HG02970 (cell line): Measurements from ENCODE around the gene ACOT9.
"Not testable (repeated sequence)": the region's sequence is repeated elsewhere in the genome, so short reads cannot be mapped to it uniquely, and the experiment has no call there.

Experiments
- ATAC-seq: cut with Tn5 transposase; IDR thresholded peaks from one replicate; pipeline ENCODE4 v1.9.1; 2021; ENCODE audit warnings: mild to moderate bottlenecking, moderate library complexity, moderate number of reproducible peaks; ENCODE audit not compliant: unreplicated experiment, low FRiP score

The ACOT9 gene

GRCh38 chrX:23705235-23705634 is 37.8 kb downstream of the ACOT9 start:
- no peak for ATAC-seq

GRCh38 chrX:23704673-23705206 is 38.3 kb downstream of the ACOT9 start:
- ATAC-seq, result no peak

- no peak for ATAC-seq
These were observed 43.4 kb downstream of the ACOT9 start for GRCh38 chrX:23699636-23700194.

- no peak for ATAC-seq
These were observed 48.5 kb downstream of the ACOT9 start for GRCh38 chrX:23694606-23695005.

GRCh38 chrX:23692166-23692565 is 50.9 kb downstream of the ACOT9 start:
- no peak for ATAC-seq

- ATAC-seq, result not testable (repeated sequence)
These were observed 66.6 kb downstream of the ACOT9 start for GRCh38 chrX:23676486-23676885.

GRCh38 chrX:23673108-23673507 is 70.0 kb downstream of the ACOT9 start:
- ATAC-seq, result no peak

GRCh38 chrX:23670528-23670927 is 72.5 kb downstream of the ACOT9 start:
- ATAC-seq, result no peak

GRCh38 chrX:23668335-23668734 is 74.7 kb downstream of the ACOT9 start:
- ATAC-seq, result no peak

- ATAC-seq, result peak; percentile 57
These were observed 75.6 kb downstream of the ACOT9 start, which contains the start of gene PRDX4 for GRCh38 chrX:23667239-23668177. TSS of gene PRDX4 (plus strand) at chrX:23667493. CDS start at chrX:23667571, 78 bp downstream.

- no peak for ATAC-seq
These were observed 76.8 kb downstream of the ACOT9 start for GRCh38 chrX:23666282-23666681.

- ATAC-seq, result no peak
These were observed 78.6 kb downstream of the ACOT9 start for GRCh38 chrX:23664496-23664895.

- ATAC-seq, result no peak
These were observed 80.2 kb downstream of the ACOT9 start for GRCh38 chrX:23662853-23663252.

- ATAC-seq, result no peak
These were observed 80.9 kb downstream of the ACOT9 start for GRCh38 chrX:23662187-23662586.

GRCh38 chrX:23661671-23662070 is 81.4 kb downstream of the ACOT9 start:
- no peak for ATAC-seq

- ATAC-seq, result no peak
These were observed 82.3 kb downstream of the ACOT9 start for GRCh38 chrX:23660766-23661132.

GRCh38 chrX:23660083-23660765 is 82.9 kb downstream of the ACOT9 start:
- not testable (repeated sequence) for ATAC-seq

- ATAC-seq, result no peak
These were observed 83.7 kb downstream of the ACOT9 start for GRCh38 chrX:23659339-23659738.

GRCh38 chrX:23656684-23657083 is 86.4 kb downstream of the ACOT9 start:
- ATAC-seq, result no peak

- ATAC-seq, result no peak
These were observed 87.0 kb downstream of the ACOT9 start for GRCh38 chrX:23656091-23656490.
